ENCODE results near the gene MTUS2. TPM values are rescaled to one million over a fixed set of nuclear protein-coding genes. Genes with fewer than 3 reads are reported as not detected.

Gene MTUS2
- total RNA-seq, 1 donor from 2014 or later = 0.90 TPM

DNA sequence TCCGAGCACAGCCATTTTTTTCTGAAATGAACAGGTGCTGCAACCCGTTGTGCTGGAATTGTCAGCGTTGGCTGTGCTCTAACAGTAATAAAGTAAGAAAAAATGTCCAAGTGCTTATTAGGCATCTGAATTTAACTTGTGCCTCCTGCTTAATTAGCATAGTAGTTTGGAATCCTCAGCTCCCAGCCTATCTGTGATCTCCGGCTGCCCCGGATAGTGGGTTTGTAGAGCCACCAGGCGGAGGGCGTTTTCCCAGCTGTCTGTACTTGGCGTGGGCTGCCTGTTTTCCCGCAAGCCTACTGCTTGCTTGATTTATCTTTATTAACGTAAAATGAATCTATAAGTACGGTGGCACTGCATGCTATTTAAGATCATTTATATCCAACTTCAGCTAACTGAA, 137.9 kb downstream of the MTUS2 start:
- H3K27me3 Mint-ChIP-seq (ENCODE audit: unreplicated experiment) = no peaks in the 10 kb centered on the region
- no peaks in the 10 kb centered on the region for H3K36me3 Mint-ChIP-seq (ENCODE audit: low read depth, unreplicated experiment)
- TF ChIP-seq CTCF (IDR thresholded peaks at IDR 0.05; ENCODE audit: unreplicated experiment) = no peak
- no peaks in the 10 kb centered on the region for H3K9me3 Mint-ChIP-seq (ENCODE audit: unreplicated experiment)
- no peak overlapping the region for H3K4me3 Mint-ChIP-seq (ENCODE audit: unreplicated experiment)
- DNase-seq (ENCODE audit: low spot score) = no peak
- H3K27ac Mint-ChIP-seq (ENCODE audit: unreplicated experiment) = no peak overlapping the region
- H3K4me1 Mint-ChIP-seq (ENCODE audit: unreplicated experiment) = peaks cover 5% of the 10 kb centered on the region

- H3K4me1 Mint-ChIP-seq (ENCODE audit: unreplicated experiment) = peaks cover 5% of the 10 kb centered on the region
- DNase-seq (ENCODE audit: low spot score) = no peak
- H3K27me3 Mint-ChIP-seq (ENCODE audit: unreplicated experiment) = no peaks in the 10 kb centered on the region
- H3K27ac Mint-ChIP-seq (ENCODE audit: unreplicated experiment) = no peak overlapping the region
- H3K36me3 Mint-ChIP-seq (ENCODE audit: low read depth, unreplicated experiment) = no peaks in the 10 kb centered on the region
- no peak for TF ChIP-seq CTCF (IDR thresholded peaks at IDR 0.05; ENCODE audit: unreplicated experiment)
- H3K9me3 Mint-ChIP-seq (ENCODE audit: unreplicated experiment) = no peaks in the 10 kb centered on the region
- no peak overlapping the region for H3K4me3 Mint-ChIP-seq (ENCODE audit: unreplicated experiment)
Measured at GRCh38 chr13:28958441-28958840, 138.3 kb downstream of the MTUS2 start.

DNA sequence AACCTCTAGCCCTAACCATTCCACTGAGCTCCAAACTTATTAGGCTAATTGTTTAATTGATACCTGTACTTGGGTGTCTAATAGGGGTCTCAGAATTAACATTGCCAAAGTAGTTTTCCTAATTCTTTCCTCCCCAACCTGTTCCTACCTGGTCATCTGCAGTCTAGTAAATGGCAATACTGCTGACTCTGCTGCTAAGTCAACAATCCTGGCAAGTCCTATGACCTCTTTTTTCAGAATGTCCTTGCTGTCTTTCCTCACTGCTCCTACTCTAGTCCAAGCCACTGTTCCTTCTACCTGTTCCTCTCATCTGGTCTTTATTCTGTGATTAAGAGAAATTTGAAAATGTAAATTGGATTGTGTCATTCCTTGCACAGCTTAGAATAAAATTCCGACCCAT, 143.9 kb downstream of the MTUS2 start:
- H3K4me3 Mint-ChIP-seq (ENCODE audit: unreplicated experiment) = no peak overlapping the region
- no peaks in the 10 kb centered on the region for H3K27me3 Mint-ChIP-seq (ENCODE audit: unreplicated experiment)
- H3K4me1 Mint-ChIP-seq (ENCODE audit: unreplicated experiment) = no peaks in the 10 kb centered on the region
- H3K36me3 Mint-ChIP-seq (ENCODE audit: low read depth, unreplicated experiment) = no peaks in the 10 kb centered on the region
- DNase-seq (ENCODE audit: low spot score) = no peak
- H3K9me3 Mint-ChIP-seq (ENCODE audit: unreplicated experiment) = no peaks in the 10 kb centered on the region
- no peak for TF ChIP-seq CTCF (IDR thresholded peaks at IDR 0.05; ENCODE audit: unreplicated experiment)
- H3K27ac Mint-ChIP-seq (ENCODE audit: unreplicated experiment) = no peak overlapping the region

DNA sequence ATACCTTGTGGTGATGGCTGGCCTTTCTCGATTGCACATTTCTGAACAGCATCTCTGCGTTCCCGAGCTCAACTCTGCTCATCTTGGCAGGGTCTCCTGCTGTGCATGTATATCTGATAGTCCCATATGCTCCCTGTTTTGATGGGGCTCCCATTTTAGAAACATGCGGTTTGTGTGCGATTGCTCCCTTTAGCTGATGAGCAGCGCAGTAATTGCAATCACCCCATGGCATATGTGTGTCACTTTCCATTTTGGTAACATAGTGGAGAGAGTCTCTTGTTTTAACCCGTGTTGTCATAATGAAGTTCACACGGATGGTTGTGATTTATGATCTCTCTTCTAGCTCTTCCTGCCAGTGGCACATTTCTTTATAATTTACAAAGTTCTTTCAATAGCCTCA, 144.7 kb downstream of the MTUS2 start:
- DNase-seq (ENCODE audit: low spot score) = no peak
- Mint-ChIP-seq H3K4me1 (ENCODE audit: unreplicated experiment) (no peaks in the 10 kb centered on the region), H3K36me3 (ENCODE audit: low read depth, unreplicated experiment) (no peaks in the 10 kb centered on the region)

More for the DNA sequence above, 144.7 kb downstream of the MTUS2 start:
- no peaks in the 10 kb centered on the region for H3K9me3 Mint-ChIP-seq (ENCODE audit: unreplicated experiment)
- no peaks in the 10 kb centered on the region for H3K27me3 Mint-ChIP-seq (ENCODE audit: unreplicated experiment)
- no peak overlapping the region for H3K4me3 Mint-ChIP-seq (ENCODE audit: unreplicated experiment)
- H3K27ac Mint-ChIP-seq (ENCODE audit: unreplicated experiment) = no peak overlapping the region
- no peak for TF ChIP-seq CTCF (IDR thresholded peaks at IDR 0.05; ENCODE audit: unreplicated experiment)
